ENCODE results near the gene PKNOX2. TPM values are rescaled to one million over a fixed set of nuclear protein-coding genes. Genes with fewer than 3 reads are reported as not detected.

The PKNOX2 gene
- total and polyA plus RNA-seq, 9 of the 15 experiments (the other 6 are each of a cell fraction or from before 2014, with no cell fraction given), result not detected

GRCh38 chr11:125347261-125347585 lies 182.7 kb downstream of the PKNOX2 start:
- ChIA-PET CTCF (ENCODE audit: low intra/inter-chr PET ratio) (no interaction called here), POLR2A (interaction anchor here (2.0 kb wide), 1 partner anchor 17 kb away, joined by 7 read pairs; no protein-coding TSS in a partner anchor)
- no peaks in the 10 kb centered on the region for H3K79me2 ChIP-seq (ENCODE audit: control insufficient read depth, insufficient read depth, low read length)
- no peak overlapping the region for H2AFZ ChIP-seq (ENCODE audit: low read depth, low read length)
- no peak overlapping the region for H3K4me2 ChIP-seq (ENCODE audit: insufficient read depth, low read length)
- no peak for ATAC-seq
- TF ChIP-seq CLOCK (CRISPR knock-in tag; IDR thresholded peaks at IDR 0.05; ENCODE audit: borderline replicate concordance), result no peak
- no peak for TF ChIP-seq ETS1 (conservative IDR thresholded peaks at IDR 0.05; ENCODE audit: control insufficient read depth, low read depth, low read length)
- no peak for TF ChIP-seq RB1 (IDR thresholded peaks at IDR 0.05; ENCODE audit: low read depth)
- TF ChIP-seq MAFF (IDR thresholded peaks at IDR 0.05; ENCODE audit: low read length), result no peak
- no peak for TF ChIP-seq PCBP1 (IDR thresholded peaks at IDR 0.05; ENCODE audit: low read depth, low read length, poor library complexity, severe bottlenecking)
- no peak for TF ChIP-seq NONO (IDR thresholded peaks at IDR 0.05; ENCODE audit: low read depth in 2 of 2, low read length in 1 of 2)
- TF ChIP-seq TAF7 (tag; IDR thresholded peaks at IDR 0.05), result no peak
- no peak for TF ChIP-seq ZZZ3 (IDR thresholded peaks at IDR 0.05)
- TF ChIP-seq SFPQ (IDR thresholded peaks at IDR 0.05; ENCODE audit: low read depth, low read length), result no peak
- no peak for TF ChIP-seq ZNF3 (CRISPR knock-in tag; IDR thresholded peaks at IDR 0.05)
- TF ChIP-seq GTF2A2 (tag; IDR thresholded peaks at IDR 0.05), result no peak
- TF ChIP-seq MXI1 (IDR thresholded peaks at IDR 0.05; ENCODE audit: low read depth, low read length), result no peak
- FAIRE-seq, result no peak
- H4K20me1 ChIP-seq (replicated peaks; ENCODE audit: control insufficient read depth, insufficient read depth, low read length), result no peaks in the 10 kb centered on the region
- peaks cover 31 to 88% of the 10 kb centered on the region in 2 experiments for H3K27me3 ChIP-seq (ENCODE audit: control insufficient read depth in 2 of 2, insufficient read depth in 2 of 2, low read length in 2 of 2)
- H3K9me1 ChIP-seq (ENCODE audit: control insufficient read depth, insufficient read depth, low read length), result peaks cover 2% of the 10 kb centered on the region
- no TSS peak for BruUV-seq (replicated peaks)
- no peak overlapping the region for H3K4me3 ChIP-seq
- WGBS (ENCODE audit: insufficient coverage, low coverage, missing lambda C conversion rate), result 0% methylated on average over 2 of the region's 2 CpGs
- in situ Hi-C loops (cut with MboI), result loop anchor here (25.0 kb wide), 1 partner anchor 385 kb away; the partner anchor contains the start of gene CCDC15
- H3K9ac ChIP-seq (ENCODE audit: insufficient read depth in 1 of 2, low read depth in 2 of 2, low read length in 2 of 2), result no peak overlapping the region
- H3K27ac ChIP-seq (ENCODE audit: extremely low read depth, low read depth, low read length), result no peak overlapping the region
- H3K4me1 ChIP-seq (replicated peaks in 1 of 2; ENCODE audit: control insufficient read depth in 2 of 2, insufficient read depth in 2 of 2, low read length in 2 of 2), result peaks cover 0 to 12% of the 10 kb centered on the region in 2 experiments; a peak in 2 of 5 replicates
- intact Hi-C loops (cut with micrococcal nuclease), result loop anchor here (5.0 to 10.0 kb wide), 2 partner anchors 182 to 205 kb away; partner anchors contain the start of gene PKNOX2
- no peaks in the 10 kb centered on the region for H3K36me3 ChIP-seq (ENCODE audit: control insufficient read depth, insufficient read depth, low read length)
- no peak for DNase-seq (ENCODE audit: extremely low read depth in 1 of 4, low spot score in 3 of 4)
- no peaks in the 10 kb centered on the region for H3K9me3 ChIP-seq (replicated peaks; ENCODE audit: control insufficient read depth, insufficient read depth, low read depth, low read length)
